HG03469 (cell line): ENCODE data around the gene CRY2.

Experiments
- ATAC-seq: cut with Tn5 transposase; IDR thresholded peaks from one replicate; pipeline ENCODE4 v1.9.1; 2021; ENCODE audit warnings: mild to moderate bottlenecking, moderate library complexity, moderate number of reproducible peaks; ENCODE audit not compliant: unreplicated experiment

The CRY2 gene

GRCh38 chr11:45915446-45915845 lies 68.2 kb downstream of the CRY2 start:
- no peak for ATAC-seq

DNA sequence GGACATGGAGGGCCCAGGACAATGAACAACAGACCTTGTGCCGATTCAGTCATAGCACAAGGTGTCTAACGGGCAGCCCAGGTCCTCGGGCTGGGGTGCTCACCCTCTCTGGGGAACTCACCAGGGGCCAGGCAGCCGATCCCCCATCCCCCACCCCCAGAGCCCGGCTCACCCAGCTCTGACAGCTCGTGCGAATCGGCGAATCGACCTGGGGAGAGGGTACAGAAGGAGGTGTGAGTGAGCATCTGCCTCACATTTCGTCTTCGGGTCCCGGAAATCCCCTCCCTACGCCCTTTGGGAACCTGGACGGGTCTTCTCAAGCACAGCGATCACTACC lies 70.0 kb downstream of the CRY2 start:
- no peak for ATAC-seq

- ATAC-seq, result peak; percentile 72
Observed at GRCh38 chr11:45917623-45918330, 70.5 kb downstream of the CRY2 start, which contains the start of gene PEX16. Gene PEX16 (minus strand): TSS chr11:45917877. CDS start chr11:45917811, 66 bp downstream.

- no peak for ATAC-seq
Observed at GRCh38 chr11:45918331-45918941, 71.2 kb downstream of the CRY2 start.

GRCh38 chr11:45918962-45919675 lies 71.8 kb downstream of the CRY2 start:
- no peak for ATAC-seq

- no peak for ATAC-seq
Observed at GRCh38 chr11:45919806-45920530, 72.7 kb downstream of the CRY2 start.

DNA sequence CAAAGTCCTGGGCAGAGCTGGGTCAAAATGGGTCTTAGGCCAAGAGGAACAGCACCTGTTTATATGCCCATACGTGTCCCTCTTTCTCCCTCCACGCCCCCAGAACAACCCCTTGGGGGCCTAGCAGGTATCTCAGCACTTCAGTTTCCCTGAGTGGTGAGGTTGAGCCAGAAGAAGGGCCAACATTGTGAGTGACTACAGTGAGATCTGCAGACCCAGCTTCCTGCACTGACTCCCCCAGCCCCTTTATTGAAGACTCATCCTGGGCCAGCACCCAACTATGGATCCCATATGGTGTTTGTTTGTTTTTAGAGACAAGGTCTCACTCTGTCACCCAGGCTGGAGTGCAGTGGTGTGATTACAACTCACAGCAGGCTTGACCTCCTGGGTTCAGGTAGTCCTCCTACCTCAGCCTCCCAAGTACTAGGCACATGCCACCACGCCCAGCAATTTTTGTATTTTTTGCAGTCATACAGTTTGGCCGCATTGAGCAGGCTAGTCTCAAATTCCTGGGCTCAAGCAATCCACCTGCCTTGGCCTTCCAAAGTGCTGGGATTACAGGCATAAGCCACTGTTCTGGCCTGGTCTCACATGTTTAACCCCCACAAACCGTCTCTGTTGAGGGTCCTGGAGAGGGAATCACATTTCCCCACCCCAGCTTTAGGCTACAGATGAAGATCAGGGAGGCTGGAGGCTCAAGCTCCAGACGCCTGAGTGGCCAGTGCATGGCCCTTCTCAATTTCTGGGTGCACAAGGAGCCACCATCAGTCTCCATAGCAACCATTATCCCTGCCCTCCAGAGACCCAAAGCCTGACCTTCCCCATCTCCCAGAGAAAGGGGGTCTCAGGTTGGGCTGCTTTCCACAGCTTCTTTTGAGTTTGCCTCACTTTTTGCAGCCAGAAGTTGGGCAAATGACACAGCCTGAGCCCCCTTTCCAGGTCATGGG lies 73.5 kb downstream of the CRY2 start:
- no peak for ATAC-seq

DNA sequence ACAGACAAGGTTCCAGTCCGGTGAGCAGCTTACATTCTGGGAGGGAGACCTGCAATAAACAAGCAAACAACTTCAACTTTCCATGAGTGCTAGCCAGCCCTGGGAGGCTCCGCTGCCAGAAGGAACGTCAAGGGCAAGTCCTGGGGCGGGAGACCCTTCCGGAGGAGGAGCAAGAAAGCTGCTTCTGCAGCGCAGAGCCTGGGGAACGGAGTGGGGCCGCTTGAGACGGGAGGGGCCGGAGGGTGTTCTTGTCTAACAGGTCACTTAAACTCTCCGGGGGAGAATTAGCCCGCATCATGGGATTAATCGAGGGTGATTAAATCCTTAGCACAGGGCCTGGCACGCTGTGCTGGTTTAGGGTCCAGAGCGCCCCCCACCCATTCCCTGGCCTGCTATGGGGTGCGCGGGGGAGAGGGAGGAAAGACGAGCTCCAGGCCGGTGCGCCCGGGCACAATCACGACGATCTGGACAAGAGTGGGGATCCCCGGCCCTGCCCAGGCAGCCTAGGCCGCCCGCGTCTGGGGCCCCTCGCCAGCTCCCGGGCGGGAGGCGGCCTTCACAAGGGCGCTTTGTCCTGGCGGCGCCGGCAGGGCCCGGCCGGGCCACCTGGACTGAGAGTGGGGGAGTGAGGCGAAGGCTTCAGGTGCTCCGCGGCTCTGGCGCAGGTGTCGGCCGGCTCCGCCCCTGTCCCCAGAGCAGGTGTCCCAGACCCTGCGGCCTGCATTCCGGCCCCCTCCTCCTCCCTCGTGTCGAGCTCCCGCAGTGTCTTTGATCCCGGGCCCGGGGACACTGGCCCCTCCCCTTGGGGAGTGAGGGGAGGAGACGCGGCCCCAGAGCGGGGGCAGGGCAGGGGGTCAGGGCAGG lies 74.5 kb downstream of the CRY2 start:
- no peak for ATAC-seq

- no peak for ATAC-seq
Observed at GRCh38 chr11:45922425-45923082, 75.3 kb downstream of the CRY2 start, which contains the start of gene LARGE2. Gene LARGE2 (plus strand): TSS chr11:45922656. CDS start chr11:45922883, 227 bp downstream.

DNA sequence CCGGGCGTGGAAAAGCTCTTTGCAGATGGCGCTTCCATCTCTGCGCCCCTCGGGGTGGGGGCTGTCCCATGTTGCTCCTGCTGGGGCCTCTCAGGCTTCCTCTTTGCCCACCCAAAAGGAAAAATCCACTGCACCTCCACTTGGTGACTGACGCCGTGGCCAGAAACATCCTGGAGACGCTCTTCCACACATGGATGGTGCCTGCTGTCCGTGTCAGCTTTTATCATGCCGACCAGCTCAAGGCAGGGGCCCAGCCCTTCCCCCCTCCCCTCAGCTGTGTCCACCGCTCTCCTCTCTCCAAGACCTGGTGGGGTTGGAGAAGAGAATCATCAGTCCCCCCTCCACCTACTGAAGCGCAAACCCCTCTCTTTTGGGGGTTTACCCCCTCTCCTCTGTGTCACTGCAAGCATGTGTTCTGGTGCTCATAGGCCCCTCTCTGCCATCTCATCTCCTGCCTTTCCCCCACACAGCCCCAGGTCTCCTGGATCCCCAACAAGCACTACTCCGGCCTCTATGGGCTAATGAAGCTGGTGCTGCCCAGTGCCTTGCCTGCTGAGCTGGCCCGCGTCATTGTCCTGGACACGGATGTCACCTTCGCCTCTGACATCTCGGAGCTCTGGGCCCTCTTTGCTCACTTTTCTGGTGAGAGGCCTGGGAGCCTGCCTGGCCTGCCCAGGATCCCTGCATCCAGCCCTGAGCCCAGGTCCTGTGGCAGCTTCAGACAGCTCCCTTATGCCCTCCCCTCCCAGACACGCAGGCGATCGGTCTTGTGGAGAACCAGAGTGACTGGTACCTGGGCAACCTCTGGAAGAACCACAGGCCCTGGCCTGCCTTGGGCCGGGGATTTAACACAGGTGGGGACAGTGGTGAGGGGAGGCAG lies 77.0 kb downstream of the CRY2 start:
- no peak for ATAC-seq

DNA sequence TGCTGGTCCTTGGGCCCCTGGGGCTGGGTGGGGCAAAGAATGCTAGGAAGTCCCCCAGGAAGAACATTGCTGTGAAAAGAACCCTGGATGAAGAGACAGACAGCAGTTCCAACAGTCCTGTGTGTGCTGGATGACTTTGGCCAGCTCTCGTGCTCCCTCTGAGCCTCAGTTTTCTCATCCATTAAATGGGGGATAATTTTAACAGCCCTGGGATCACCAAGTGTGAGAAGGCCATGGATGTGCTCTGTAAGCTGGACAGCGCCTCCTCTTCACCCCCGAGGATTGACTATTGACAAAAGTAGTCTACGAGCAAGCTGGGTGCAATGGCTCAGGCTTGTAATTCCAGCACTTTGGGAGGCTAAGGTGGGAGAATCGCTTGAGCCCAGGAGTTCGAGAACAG lies 77.7 kb downstream of the CRY2 start:
- no peak for ATAC-seq

- ATAC-seq, result no peak
Observed at GRCh38 chr11:45925550-45925949, 78.3 kb downstream of the CRY2 start.

GRCh38 chr11:45926001-45926401 lies 78.7 kb downstream of the CRY2 start:
- no peak for ATAC-seq

GRCh38 chr11:45926536-45927331 lies 79.5 kb downstream of the CRY2 start:
- no peak for ATAC-seq

- ATAC-seq, result no peak
Observed at GRCh38 chr11:45927332-45927683, 80.0 kb downstream of the CRY2 start.

DNA sequence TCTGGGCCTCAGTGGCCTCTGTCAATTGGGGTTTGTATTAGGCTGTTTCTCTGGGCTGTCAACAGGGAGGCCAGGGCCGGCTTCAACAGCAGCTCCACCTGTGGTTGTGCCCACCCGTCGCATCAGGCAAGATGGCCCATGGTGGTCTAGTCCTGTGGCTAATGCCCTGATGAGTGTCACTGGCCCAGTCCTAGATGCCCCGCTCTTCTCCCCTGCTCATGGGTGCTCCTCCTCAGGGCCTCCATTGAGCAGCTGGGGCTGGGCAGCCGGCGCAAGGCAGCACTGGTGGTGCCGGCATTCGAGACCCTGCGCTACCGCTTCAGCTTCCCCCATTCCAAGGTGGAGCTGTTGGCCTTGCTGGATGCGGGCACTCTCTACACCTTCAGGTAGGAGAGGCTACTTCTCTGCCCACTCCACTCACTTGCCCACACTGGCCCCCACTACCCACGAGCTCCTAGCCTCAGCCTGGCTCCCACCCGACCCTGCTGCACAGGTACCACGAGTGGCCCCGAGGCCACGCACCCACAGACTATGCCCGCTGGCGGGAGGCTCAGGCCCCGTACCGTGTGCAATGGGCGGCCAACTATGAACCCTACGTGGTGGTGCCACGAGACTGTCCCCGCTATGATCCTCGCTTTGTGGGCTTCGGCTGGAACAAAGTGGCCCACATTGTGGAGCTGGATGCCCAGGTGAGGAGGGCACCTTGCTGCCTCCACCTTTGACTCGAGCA lies 80.6 kb downstream of the CRY2 start:
- no peak for ATAC-seq
